GM12891 (cell line): Measurements from ENCODE around the gene KISS1.

Experiments used
- POLR2A ChIP-seq: IDR thresholded peaks from 2 replicates; pipeline ENCODE4 v1.6.1; 2011; ENCODE audit warnings: low read depth, low read length, control low read depth
- POLR2AphosphoS5 ChIP-seq: IDR thresholded peaks from 2 replicates; pipeline ENCODE4 v1.6.1; 2011; ENCODE audit warnings: low read depth, low read length, control low read depth
- POU2F2 ChIP-seq: IDR thresholded peaks from 2 replicates; pipeline ENCODE4 v1.6.1; 2011; ENCODE audit warnings: low read depth, mild to moderate bottlenecking, control low read depth, low read length, moderate library complexity

DNA sequence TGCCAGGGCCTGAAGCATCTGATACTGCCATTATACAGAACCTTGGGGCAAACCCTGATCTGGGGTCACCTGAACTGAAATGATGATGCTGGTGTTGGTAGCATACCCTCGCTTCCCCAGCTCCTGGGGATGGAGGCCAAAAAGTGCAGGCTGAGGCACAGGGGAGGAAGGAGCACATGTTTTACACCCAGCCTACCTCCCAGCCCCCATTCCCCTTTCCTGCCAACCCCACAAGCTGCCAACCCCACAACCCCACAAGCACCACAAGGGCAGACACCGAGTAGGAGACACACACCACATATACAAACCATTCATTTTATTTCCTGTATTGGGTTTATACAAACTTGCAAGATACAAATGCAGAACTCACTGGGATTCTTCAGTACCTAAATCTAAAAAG lies 22.3 kb upstream of the KISS1 start:
- TF ChIP-seq POLR2A (no peak), POU2F2 (no peak), POLR2AphosphoS5 (no peak)
